ENCODE data around the gene LRRC57. TPM values are rescaled to one million over a fixed set of nuclear protein-coding genes. Genes with fewer than 3 reads are reported as not detected.

LRRC57 gene
- total RNA-seq, 1 donor = 19.9 TPM

DNA sequence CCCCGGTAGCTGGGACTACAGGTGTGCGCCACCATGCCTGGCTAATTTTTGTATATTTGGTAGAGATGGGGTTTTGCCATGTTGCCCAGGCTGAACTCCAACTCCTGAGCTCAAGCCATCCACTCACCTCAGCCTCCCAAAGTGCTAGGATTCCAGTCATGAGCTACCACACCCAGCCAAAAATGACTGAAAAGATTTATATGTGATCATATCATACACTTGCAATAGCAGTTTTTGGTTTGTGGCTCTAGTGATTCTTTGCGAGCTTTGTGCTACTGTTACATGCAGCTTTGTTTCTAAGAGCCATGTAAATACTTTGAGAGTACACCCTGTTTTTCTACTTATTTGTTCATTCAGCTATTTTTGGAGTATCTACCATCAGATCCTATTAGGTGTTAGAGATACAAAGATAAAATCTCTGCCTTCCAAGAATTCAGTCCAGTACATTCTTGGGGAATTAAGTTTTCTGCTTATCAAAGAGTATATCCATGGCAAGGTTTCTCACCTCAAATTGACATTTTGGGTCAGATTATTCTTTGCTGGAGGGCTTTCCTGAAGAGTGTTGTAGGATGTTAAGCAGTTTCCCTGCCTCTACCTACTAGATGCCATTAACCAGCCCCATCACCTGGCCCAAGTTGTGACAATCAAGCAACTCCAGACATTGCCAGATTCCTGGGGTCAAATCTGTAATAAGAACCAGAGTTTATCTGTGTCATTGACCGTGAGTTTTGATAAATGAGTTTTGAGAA is 38.2 kb downstream of the LRRC57 start:
- peak; percentile 8 for DNase-seq (ENCODE audit: low read depth)
- TF ChIP-seq, protein P1, sequence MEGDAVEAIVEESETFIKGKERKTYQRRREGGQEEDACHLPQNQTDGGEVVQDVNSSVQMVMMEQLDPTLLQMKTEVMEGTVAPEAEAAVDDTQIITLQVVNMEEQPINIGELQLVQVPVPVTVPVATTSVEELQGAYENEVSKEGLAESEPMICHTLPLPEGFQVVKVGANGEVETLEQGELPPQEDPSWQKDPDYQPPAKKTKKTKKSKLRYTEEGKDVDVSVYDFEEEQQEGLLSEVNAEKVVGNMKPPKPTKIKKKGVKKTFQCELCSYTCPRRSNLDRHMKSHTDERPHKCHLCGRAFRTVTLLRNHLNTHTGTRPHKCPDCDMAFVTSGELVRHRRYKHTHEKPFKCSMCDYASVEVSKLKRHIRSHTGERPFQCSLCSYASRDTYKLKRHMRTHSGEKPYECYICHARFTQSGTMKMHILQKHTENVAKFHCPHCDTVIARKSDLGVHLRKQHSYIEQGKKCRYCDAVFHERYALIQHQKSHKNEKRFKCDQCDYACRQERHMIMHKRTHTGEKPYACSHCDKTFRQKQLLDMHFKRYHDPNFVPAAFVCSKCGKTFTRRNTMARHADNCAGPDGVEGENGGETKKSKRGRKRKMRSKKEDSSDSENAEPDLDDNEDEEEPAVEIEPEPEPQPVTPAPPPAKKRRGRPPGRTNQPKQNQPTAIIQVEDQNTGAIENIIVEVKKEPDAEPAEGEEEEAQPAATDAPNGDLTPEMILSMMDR (IDR thresholded peaks at IDR 0.05; ENCODE audit: insufficient read depth, low read depth, low read length) = no peak
- no peak overlapping the region for H3K4me3 ChIP-seq (ENCODE audit: low read depth, low read length)

- DNase-seq (ENCODE audit: low read depth) = peak; percentile 86
- TF ChIP-seq, protein P1 (IDR thresholded peaks at IDR 0.05; ENCODE audit: insufficient read depth, low read depth, low read length) = no peak
- H3K4me3 ChIP-seq (ENCODE audit: low read depth, low read length) = no peak overlapping the region
These were observed 40.3 kb downstream of the LRRC57 start for GRCh38 chr15:42508263-42508690.

- H3K4me3 ChIP-seq (ENCODE audit: low read depth, low read length) = no peak overlapping the region
- TF ChIP-seq, protein P1 (IDR thresholded peaks at IDR 0.05; ENCODE audit: insufficient read depth, low read depth, low read length) = no peak
- no peak for DNase-seq (ENCODE audit: low read depth)
These were observed 41.1 kb downstream of the LRRC57 start for GRCh38 chr15:42507514-42507913.

DNA sequence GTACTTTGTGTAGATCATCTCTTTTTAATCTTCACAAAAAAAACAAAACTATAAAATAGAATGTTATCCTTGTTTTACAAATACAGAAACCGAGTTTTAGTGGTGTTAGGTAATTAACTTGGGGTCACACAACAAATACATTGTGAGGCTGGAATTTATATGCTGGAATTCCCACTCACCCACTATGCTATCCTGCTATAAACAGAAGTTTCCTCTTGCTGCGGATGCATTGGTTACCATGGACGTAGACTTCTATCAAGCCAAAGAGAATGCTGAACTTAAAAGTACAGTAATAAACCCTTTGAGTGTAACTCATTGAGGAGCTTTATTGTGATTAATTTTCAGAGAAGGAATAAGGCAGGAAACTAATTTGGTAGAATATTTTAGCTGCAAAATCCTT is 44.0 kb downstream of the LRRC57 start:
- no peak for DNase-seq (ENCODE audit: low read depth)
- TF ChIP-seq, protein P1 (IDR thresholded peaks at IDR 0.05; ENCODE audit: insufficient read depth, low read depth, low read length) = no peak
- no peak overlapping the region for H3K4me3 ChIP-seq (ENCODE audit: low read depth, low read length)

DNA sequence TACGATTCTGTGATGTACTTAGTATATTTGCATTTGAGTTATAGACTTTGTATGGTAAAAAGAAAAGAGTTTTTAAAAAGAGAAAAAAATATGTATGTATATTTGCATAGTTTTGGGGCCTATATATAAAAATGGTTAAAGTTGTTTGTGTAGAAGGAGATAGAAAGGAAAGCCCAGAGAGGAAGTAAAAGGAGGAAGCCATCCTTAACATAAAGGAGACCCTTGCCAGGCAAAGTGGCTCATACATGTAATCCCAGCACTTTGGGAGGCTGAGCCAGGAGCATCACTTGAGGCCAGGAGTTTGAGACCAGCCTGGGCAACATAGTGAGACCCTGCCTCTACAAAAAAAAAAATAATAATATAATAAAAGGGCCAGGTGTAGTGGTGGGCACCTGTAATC is 44.8 kb downstream of the LRRC57 start:
- DNase-seq (ENCODE audit: low read depth) = no peak
- TF ChIP-seq, protein P1 (IDR thresholded peaks at IDR 0.05; ENCODE audit: insufficient read depth, low read depth, low read length) = no peak
- H3K4me3 ChIP-seq (ENCODE audit: low read depth, low read length) = no peak overlapping the region

- TF ChIP-seq, protein P1 (IDR thresholded peaks at IDR 0.05; ENCODE audit: insufficient read depth, low read depth, low read length) = no peak
- no peak for DNase-seq (ENCODE audit: low read depth)
- H3K4me3 ChIP-seq (ENCODE audit: low read depth, low read length) = no peak overlapping the region
These were observed 46.1 kb downstream of the LRRC57 start for GRCh38 chr15:42502477-42502876.

Data from fibroblast of villous mesenchyme (primary cell).